Right lobe of liver (tissue), 6 donors: Measurements from ENCODE around the gene INPP5B. TPM values are rescaled to one million over a fixed set of nuclear protein-coding genes. Genes with fewer than 3 reads are reported as not detected.

ENCODE experiments used
- ATAC-seq, 4 donors: fragments of 200-7000 bp; cut with Tn5 transposase; one replicate each; pipeline ENCODE4 v1.9.1; 2020; ENCODE audit warnings: mild to moderate bottlenecking in 4 of 4, moderate library complexity in 4 of 4
- DNase-seq, 3 donors: peaks; one replicate each; pipeline ENCODE4 v3.0.0-alpha.2; 2020
- H3K27ac ChIP-seq, 3 donors: fragments of 200-600 bp; one replicate each; pipeline ENCODE4 v1.8.0; 2022
- H3K27me3 ChIP-seq, 2 donors: fragments of 200-600 bp; one replicate each; pipeline ENCODE4 v1.8.0; 2022
- H3K36me3 ChIP-seq, 4 donors: fragments of 200-600 bp; sonication (generic) in 1 of 4; one replicate each; pipeline versions ENCODE4 v1.5.1 to v1.8.0; 2017 to 2022; ENCODE audit warnings: control low read depth in 1 of 4
- H3K4me1 ChIP-seq, 4 donors: fragments of 200-600 bp; sonication (generic) in 1 of 4; one replicate each; pipeline versions ENCODE4 v1.5.1 to v1.8.0; 2017 to 2022; ENCODE audit warnings: control low read depth in 1 of 4
- H3K4me3 ChIP-seq, 3 donors: fragments of 200-600 bp; one replicate each; pipeline ENCODE4 v1.8.0; 2022
- H3K9me3 ChIP-seq, 4 donors: fragments of 200-600 bp; sonication (generic) in 1 of 4; one replicate each; pipeline versions ENCODE4 v1.5.1 to v1.8.0; 2017 to 2022; ENCODE audit warnings: control low read depth in 1 of 4
- CTCF ChIP-seq, 4 donors: fragments of 200-600 bp in 3 of 4; fragments of 450-650 bp in 1 of 4; IDR thresholded peaks; one replicate each; pipeline versions ENCODE4 v1.5.1 to v1.8.0; 2016 to 2022; ENCODE audit warnings: antibody characterized with exemption in 4 of 4, mild to moderate bottlenecking in 2 of 4
- POLR2A ChIP-seq: fragments of 450-650 bp; IDR thresholded peaks from one replicate; pipeline ENCODE4 v1.6.1; 2017; ENCODE audit warnings: antibody characterized with exemption, mild to moderate bottlenecking
- WGBS: methylation state at CpG from one replicate; pipeline ENCODE4 v1.1.6; 2018; ENCODE audit warnings: low coverage, low lambda C conversion rate; ENCODE audit not compliant: insufficient coverage; ENCODE audit errors: missing lambda C conversion rate; 5-methylcytosine and 5-hydroxymethylcytosine counted together
- intact Hi-C, 2 donors: fragments of 100-400 bp; cut with DNase I; formaldehyde crosslinking; loops; one replicate each; pipeline versions ENCODE4 v1.11.2 to v1.14.1; 2022
- total RNA-seq, 6 experiments: library from RNA; depleted of rRNA in 2 of 6; stranded (reverse); fragments of >200 nt in 2 of 6; fragmentation: NEBNext Ultra II Directional in 3 of 6; extraction: Animal tissue kit (Norgen Biotek cat#: 25700) in 3 of 6; gene quantifications; one replicate each; pipeline versions ENCODE4 v1.1.0 to v1.2.4, GENCODE V29; 2016 to 2023
- donor health status: DM: no; HTN: yes; CAD: no.
- donor health status: DM: no; HTN: no; CAD: no.
- donor health status: DM: no; HTN: no; CAD: no.
- donor health status: DM: no; HTN: yes; CAD: no.
- donor health status: DM: no; HTN: yes; CAD: no.

Gene INPP5B
- total RNA-seq, 6 experiments from 2014 or later: 10.5 to 23.1 (median 14.6) TPM

DNA sequence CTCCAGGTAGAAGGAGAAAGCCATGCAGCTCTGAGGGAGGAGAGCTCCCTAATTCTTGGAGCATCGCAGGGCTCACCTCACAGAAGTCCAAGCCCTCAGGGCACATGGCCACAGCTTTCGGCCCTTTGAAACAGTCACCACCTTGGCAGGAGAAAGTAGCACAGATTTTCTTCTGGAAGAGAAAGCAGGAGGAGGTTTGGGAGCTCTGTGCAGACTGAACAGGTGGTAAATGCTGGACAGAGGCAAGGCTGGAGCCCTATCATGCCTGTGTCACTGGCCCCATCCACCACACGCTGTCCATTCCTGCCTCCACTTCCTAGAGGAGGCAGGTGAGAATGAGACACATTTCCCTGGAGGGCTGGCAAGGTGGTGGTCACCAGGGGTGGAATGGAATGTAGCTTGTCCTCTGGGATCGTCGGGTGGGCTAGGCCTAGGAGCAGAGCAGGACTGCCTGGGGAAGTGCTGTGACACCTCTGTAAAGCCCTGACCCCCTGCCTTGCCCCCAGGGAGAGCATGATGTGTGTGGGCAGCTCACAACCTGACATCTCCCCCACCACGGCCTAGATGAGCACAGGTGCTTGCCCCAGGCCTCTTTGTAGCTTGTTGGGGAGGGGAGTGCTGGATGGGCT is 2.8 kb upstream of the INPP5B start:
- 46% methylated on average over 1 of the region's 6 CpGs for WGBS
- no peaks in the 10 kb centered on the region for H3K9me3 ChIP-seq
- H3K4me1 ChIP-seq: peaks cover 0 to 18% (median 4%) of the 10 kb centered on the region in 4 donors
- no peak for ATAC-seq
- no peak overlapping the region for H3K4me3 ChIP-seq
- H3K27ac ChIP-seq: no peak overlapping the region
- H3K27me3 ChIP-seq: no peaks in the 10 kb centered on the region
- intact Hi-C loops: no loop called here
- DNase-seq: no peak
- TF ChIP-seq POLR2A (no peak), CTCF (IDR thresholded peaks at IDR 0.05) (no peak)
- H3K36me3 ChIP-seq: peaks cover 0 to 4% (median 0%) of the 10 kb centered on the region in 4 donors

DNA sequence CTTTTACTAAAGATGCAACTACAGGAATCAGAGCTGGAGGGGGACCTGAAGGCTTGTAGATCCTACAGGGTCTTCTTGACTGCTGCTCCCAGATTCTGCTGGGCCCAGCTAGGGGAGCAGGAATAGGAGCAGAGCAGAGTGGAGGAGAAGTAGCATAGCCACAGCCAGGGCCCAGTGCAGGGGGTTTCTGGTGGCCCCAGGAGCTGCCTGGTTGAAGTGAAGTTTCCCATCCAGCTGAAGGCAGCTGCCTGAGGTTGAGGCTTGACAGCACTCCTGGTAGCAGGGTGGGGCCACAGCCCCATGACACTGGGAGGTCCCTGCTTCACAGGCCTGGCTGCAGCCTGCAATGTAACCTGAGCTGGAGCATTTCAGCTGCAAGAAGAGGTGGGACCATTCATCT is 2.0 kb upstream of the INPP5B start:
- no peak overlapping the region for H3K27ac ChIP-seq
- H3K4me3 ChIP-seq: no peak overlapping the region
- no peaks in the 10 kb centered on the region for H3K9me3 ChIP-seq
- TF ChIP-seq POLR2A (no peak), CTCF (IDR thresholded peaks at IDR 0.05) (no peak)
- peaks cover 0 to 4% (median 0%) of the 10 kb centered on the region in 4 donors for H3K36me3 ChIP-seq
- H3K27me3 ChIP-seq: no peaks in the 10 kb centered on the region
- intact Hi-C loops: no loop called here
- DNase-seq: no peak
- no peak for ATAC-seq
- H3K4me1 ChIP-seq: peaks cover 0 to 18% (median 4%) of the 10 kb centered on the region in 4 donors

DNA sequence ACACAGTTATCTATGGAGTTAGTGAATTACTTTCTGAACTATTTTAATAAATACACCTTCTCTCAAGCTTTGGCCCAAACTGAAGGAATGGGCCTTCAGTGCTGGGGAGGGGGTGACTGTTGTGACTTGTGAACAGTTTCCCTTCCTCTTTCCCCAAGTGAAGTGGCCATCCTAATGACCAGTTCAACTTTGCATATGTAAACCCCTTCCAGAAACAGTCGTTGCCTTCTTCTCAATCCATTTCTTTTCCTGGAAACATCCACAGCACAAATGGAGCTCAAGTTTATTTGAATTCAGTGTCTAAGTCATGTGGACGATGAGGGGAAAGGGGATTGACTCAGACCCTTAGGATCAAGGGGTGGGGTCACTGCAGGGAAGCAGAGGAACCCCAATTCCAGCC is 1.3 kb upstream of the INPP5B start:
- peaks cover 0 to 6% (median 2%) of the 10 kb centered on the region in 4 donors for H3K36me3 ChIP-seq
- intact Hi-C loops: no loop called here
- WGBS: 28% methylated on average over 2 of the region's 2 CpGs
- no peaks in the 10 kb centered on the region for H3K9me3 ChIP-seq
- no peak overlapping the region for H3K4me3 ChIP-seq
- DNase-seq (no peak), ATAC-seq (no peak)
- peaks cover 0 to 18% (median 4%) of the 10 kb centered on the region in 4 donors for H3K4me1 ChIP-seq
- H3K27ac ChIP-seq: no peak overlapping the region
- no peak for TF ChIP-seq CTCF (IDR thresholded peaks at IDR 0.05)
- TF ChIP-seq POLR2A: no peak
- H3K27me3 ChIP-seq: no peaks in the 10 kb centered on the region

DNA sequence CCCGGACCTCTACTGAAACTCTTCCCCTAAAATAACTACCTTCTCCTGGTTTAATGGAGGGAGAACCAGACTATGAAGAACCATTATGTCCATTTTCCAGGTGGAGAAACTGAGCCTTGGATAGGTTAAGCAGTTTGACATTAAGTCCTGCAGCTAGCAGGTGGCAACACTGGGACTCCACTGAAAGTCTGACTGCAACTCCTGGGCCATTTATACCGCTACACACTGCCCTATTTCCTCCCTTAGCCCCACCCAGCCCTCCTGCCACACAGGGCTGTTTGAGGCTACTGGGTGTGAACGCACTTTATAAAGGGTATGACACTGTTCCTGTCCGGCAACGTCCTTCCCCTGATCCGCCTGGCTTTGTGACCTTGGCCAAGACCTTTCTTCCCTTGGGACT is 511 bp upstream of the INPP5B start:
- no peak for TF ChIP-seq CTCF (IDR thresholded peaks at IDR 0.05)
- TF ChIP-seq POLR2A: no peak
- peaks cover 0 to 7% (median 2%) of the 10 kb centered on the region in 4 donors for H3K36me3 ChIP-seq
- H3K9me3 ChIP-seq: no peaks in the 10 kb centered on the region
- DNase-seq (no peak), ATAC-seq (no peak)
- H3K27me3 ChIP-seq: no peaks in the 10 kb centered on the region
- H3K4me3 ChIP-seq: peak overlapping the region in 2 of 3 donors; percentile 53 to 83
- H3K4me1 ChIP-seq: peaks cover 0 to 18% (median 4%) of the 10 kb centered on the region in 4 donors
- intact Hi-C loops: no loop called here
- peak overlapping the region in 2 of 3 donors; percentile 85 for H3K27ac ChIP-seq
- 51% methylated on average over 6 of the region's 6 CpGs for WGBS
